DOHH2 (cell line): ENCODE measurements around the gene CPA3.

Source experiments
- EZH2phosphoT487 ChIP-seq: fragments of 200-600 bp; sonication (generic); IDR thresholded peaks from 2 replicates; pipeline ENCODE4 v1.6.1; 2017; ENCODE audit warnings: borderline replicate concordance, mild to moderate bottlenecking, antibody characterized with exemption, low read length, moderate library complexity, mixed read lengths
- TF ChIP-seq, protein P1 (sequence below): fragments of 200-600 bp; sonication (generic); IDR thresholded peaks from one replicate; pipeline ENCODE4 v1.5.1; 2014; ENCODE audit warnings: antibody characterized with exemption, mild to moderate bottlenecking, low read depth, low read length; ENCODE audit not compliant: poor library complexity, severe bottlenecking

DNA sequence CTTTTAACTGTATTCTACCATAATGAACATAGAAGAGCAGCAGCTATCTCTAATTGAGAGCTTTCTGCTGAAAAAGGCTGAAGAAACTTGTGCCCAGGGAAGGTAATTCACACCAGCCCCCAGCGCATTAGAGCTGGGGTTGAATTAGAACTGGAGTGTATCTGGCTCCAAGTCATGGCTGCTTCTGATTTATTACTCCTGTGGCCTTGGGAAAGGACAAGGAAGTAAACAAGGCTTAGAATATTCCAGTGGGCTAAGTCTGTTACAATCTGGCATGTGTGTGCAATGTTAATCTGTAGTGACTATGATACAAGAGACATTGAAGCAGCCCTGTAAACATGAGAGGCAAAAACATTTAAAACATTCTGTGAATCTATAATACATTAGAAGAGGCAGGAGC is 18.1 kb downstream of the CPA3 start:
- TF ChIP-seq EZH2phosphoT487: no peak
- TF ChIP-seq, protein P1, sequence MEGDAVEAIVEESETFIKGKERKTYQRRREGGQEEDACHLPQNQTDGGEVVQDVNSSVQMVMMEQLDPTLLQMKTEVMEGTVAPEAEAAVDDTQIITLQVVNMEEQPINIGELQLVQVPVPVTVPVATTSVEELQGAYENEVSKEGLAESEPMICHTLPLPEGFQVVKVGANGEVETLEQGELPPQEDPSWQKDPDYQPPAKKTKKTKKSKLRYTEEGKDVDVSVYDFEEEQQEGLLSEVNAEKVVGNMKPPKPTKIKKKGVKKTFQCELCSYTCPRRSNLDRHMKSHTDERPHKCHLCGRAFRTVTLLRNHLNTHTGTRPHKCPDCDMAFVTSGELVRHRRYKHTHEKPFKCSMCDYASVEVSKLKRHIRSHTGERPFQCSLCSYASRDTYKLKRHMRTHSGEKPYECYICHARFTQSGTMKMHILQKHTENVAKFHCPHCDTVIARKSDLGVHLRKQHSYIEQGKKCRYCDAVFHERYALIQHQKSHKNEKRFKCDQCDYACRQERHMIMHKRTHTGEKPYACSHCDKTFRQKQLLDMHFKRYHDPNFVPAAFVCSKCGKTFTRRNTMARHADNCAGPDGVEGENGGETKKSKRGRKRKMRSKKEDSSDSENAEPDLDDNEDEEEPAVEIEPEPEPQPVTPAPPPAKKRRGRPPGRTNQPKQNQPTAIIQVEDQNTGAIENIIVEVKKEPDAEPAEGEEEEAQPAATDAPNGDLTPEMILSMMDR: no peak
